Measurements from ENCODE around the gene ATP6V0A4.

The ATP6V0A4 gene

DNA sequence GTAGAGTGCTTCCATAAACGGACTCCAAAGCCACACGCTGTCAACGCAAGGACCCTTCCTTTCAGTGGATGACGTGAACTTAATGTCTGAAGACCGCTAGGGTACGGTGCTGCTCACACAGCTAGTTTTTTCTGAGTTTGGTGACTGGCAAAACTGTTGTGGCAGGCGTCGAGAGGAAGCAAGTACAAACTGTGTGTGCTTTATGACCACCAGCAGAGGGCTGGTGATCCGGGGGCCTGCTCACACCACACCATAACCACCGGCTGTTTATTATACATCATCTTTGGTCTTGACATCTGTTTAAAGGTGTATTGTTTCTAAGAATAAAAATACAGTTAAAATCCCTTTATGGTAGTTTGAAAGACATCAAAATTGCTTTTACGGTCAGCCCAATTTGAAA, 37.1 kb upstream of the ATP6V0A4 start:
- H3K4me3 ChIP-seq (replicated peaks; ENCODE audit: insufficient read depth, low read length): no peak overlapping the region
- DNase-seq (ENCODE audit: low read depth in 1 of 2, low spot score in 1 of 2): no peak
- no peaks in the 10 kb centered on the region for H3K27me3 ChIP-seq (ENCODE audit: insufficient read depth, poor library complexity, severe bottlenecking)
- H3K27ac ChIP-seq (replicated peaks): no peak overlapping the region
- TF ChIP-seq GABPA (IDR thresholded peaks at IDR 0.05; ENCODE audit: low read depth) (no peak), SPI1 (IDR thresholded peaks at IDR 0.05; ENCODE audit: borderline replicate concordance, low read depth) (no peak), POLR2AphosphoS5 (IDR thresholded peaks at IDR 0.05; ENCODE audit: low read depth) (no peak)
- TF ChIP-seq, protein P1, sequence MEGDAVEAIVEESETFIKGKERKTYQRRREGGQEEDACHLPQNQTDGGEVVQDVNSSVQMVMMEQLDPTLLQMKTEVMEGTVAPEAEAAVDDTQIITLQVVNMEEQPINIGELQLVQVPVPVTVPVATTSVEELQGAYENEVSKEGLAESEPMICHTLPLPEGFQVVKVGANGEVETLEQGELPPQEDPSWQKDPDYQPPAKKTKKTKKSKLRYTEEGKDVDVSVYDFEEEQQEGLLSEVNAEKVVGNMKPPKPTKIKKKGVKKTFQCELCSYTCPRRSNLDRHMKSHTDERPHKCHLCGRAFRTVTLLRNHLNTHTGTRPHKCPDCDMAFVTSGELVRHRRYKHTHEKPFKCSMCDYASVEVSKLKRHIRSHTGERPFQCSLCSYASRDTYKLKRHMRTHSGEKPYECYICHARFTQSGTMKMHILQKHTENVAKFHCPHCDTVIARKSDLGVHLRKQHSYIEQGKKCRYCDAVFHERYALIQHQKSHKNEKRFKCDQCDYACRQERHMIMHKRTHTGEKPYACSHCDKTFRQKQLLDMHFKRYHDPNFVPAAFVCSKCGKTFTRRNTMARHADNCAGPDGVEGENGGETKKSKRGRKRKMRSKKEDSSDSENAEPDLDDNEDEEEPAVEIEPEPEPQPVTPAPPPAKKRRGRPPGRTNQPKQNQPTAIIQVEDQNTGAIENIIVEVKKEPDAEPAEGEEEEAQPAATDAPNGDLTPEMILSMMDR (IDR thresholded peaks at IDR 0.05; ENCODE audit: insufficient read depth, low read length): no peak
- TF ChIP-seq, protein P2, sequence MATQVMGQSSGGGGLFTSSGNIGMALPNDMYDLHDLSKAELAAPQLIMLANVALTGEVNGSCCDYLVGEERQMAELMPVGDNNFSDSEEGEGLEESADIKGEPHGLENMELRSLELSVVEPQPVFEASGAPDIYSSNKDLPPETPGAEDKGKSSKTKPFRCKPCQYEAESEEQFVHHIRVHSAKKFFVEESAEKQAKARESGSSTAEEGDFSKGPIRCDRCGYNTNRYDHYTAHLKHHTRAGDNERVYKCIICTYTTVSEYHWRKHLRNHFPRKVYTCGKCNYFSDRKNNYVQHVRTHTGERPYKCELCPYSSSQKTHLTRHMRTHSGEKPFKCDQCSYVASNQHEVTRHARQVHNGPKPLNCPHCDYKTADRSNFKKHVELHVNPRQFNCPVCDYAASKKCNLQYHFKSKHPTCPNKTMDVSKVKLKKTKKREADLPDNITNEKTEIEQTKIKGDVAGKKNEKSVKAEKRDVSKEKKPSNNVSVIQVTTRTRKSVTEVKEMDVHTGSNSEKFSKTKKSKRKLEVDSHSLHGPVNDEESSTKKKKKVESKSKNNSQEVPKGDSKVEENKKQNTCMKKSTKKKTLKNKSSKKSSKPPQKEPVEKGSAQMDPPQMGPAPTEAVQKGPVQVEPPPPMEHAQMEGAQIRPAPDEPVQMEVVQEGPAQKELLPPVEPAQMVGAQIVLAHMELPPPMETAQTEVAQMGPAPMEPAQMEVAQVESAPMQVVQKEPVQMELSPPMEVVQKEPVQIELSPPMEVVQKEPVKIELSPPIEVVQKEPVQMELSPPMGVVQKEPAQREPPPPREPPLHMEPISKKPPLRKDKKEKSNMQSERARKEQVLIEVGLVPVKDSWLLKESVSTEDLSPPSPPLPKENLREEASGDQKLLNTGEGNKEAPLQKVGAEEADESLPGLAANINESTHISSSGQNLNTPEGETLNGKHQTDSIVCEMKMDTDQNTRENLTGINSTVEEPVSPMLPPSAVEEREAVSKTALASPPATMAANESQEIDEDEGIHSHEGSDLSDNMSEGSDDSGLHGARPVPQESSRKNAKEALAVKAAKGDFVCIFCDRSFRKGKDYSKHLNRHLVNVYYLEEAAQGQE (IDR thresholded peaks at IDR 0.05; ENCODE audit: insufficient replicate concordance, low read depth): no peak

DNA sequence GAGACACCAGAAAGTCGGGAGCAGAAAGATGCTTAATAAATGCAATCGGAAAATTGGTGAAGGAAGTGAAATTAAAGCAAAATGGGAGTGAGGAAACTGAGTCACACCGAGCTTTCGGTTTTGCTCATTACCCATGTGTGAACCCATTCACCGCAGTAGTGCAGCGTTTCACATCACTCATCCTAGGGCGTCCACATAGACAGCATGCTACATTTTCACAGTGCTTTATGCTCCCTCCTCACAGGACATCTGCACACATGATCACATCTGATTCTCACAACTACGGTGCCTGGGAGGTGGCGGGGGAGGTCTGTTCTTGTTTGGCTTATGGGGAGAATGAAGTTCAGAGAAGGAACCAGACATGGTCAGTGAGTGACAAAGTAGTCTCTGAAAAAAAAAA, 36.6 kb upstream of the ATP6V0A4 start:
- no peak overlapping the region for H3K27ac ChIP-seq (replicated peaks)
- no peak for DNase-seq (ENCODE audit: low read depth in 1 of 2, low spot score in 1 of 2)
- H3K4me3 ChIP-seq (replicated peaks; ENCODE audit: insufficient read depth, low read length): no peak overlapping the region
- no peaks in the 10 kb centered on the region for H3K27me3 ChIP-seq (ENCODE audit: insufficient read depth, poor library complexity, severe bottlenecking)
- TF ChIP-seq, protein P1 (IDR thresholded peaks at IDR 0.05; ENCODE audit: insufficient read depth, low read length): no peak
- TF ChIP-seq POLR2AphosphoS5 (IDR thresholded peaks at IDR 0.05; ENCODE audit: low read depth) (no peak), GABPA (IDR thresholded peaks at IDR 0.05; ENCODE audit: low read depth) (no peak), SPI1 (IDR thresholded peaks at IDR 0.05; ENCODE audit: borderline replicate concordance, low read depth) (no peak)
- TF ChIP-seq, protein P2 (IDR thresholded peaks at IDR 0.05; ENCODE audit: insufficient replicate concordance, low read depth): no peak

DNA sequence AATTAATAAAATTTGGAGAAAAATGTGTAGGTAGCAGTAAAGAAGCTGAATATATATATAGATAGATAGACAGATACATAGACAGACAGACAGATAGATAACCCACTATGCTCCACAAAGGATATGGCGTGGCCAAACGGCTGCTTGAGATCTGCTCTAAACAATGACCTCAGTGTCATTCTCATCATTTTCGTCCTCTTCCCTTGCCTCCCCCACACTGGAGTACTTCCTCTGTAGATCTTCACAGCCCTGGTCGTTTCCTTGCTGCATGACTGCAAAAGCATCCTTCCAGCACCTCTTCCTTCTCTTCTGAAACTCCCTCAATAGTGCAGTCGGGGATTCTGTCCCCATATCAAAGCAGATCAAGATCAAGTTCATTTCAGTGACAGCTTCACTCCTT, 35.6 kb upstream of the ATP6V0A4 start:
- no peak for DNase-seq (ENCODE audit: low read depth in 1 of 2, low spot score in 1 of 2)
- Histone ChIP-seq H3K27me3 (ENCODE audit: insufficient read depth, poor library complexity, severe bottlenecking) (no peaks in the 10 kb centered on the region), H3K4me3 (replicated peaks; ENCODE audit: insufficient read depth, low read length) (no peak overlapping the region), H3K27ac (replicated peaks) (no peak overlapping the region)
- TF ChIP-seq SPI1 (IDR thresholded peaks at IDR 0.05; ENCODE audit: borderline replicate concordance, low read depth) (no peak), POLR2AphosphoS5 (IDR thresholded peaks at IDR 0.05; ENCODE audit: low read depth) (no peak), GABPA (IDR thresholded peaks at IDR 0.05; ENCODE audit: low read depth) (no peak)
- TF ChIP-seq, protein P2 (IDR thresholded peaks at IDR 0.05; ENCODE audit: insufficient replicate concordance, low read depth): no peak
- TF ChIP-seq, protein P1 (IDR thresholded peaks at IDR 0.05; ENCODE audit: insufficient read depth, low read length): no peak
